Measurements from ENCODE around the gene KICS2. TPM values are rescaled to one million over a fixed set of nuclear protein-coding genes. Genes with fewer than 3 reads are reported as not detected.

Gene KICS2
- total RNA-seq (2021) (12.1 and 14.5 TPM in 2 replicates), Bru-seq, nascent RNA (percentile 75 among the genes with signal in this experiment), BruChase-seq, experiment 1, labeled RNA remaining after a 2-hour chase (percentile 69 among the genes with signal in this experiment), BruChase-seq, experiment 2, labeled RNA remaining after a 6-hour chase (percentile 65 among the genes with signal in this experiment)
- long read RNA-seq, full-length matches to known transcripts, result 9 of 16 reads
- long read RNA-seq, partial matches to known transcripts, result 0 of 16 reads
- long read RNA-seq, other reads (novel, unspliced or antisense), result 7 of 16 reads

DNA sequence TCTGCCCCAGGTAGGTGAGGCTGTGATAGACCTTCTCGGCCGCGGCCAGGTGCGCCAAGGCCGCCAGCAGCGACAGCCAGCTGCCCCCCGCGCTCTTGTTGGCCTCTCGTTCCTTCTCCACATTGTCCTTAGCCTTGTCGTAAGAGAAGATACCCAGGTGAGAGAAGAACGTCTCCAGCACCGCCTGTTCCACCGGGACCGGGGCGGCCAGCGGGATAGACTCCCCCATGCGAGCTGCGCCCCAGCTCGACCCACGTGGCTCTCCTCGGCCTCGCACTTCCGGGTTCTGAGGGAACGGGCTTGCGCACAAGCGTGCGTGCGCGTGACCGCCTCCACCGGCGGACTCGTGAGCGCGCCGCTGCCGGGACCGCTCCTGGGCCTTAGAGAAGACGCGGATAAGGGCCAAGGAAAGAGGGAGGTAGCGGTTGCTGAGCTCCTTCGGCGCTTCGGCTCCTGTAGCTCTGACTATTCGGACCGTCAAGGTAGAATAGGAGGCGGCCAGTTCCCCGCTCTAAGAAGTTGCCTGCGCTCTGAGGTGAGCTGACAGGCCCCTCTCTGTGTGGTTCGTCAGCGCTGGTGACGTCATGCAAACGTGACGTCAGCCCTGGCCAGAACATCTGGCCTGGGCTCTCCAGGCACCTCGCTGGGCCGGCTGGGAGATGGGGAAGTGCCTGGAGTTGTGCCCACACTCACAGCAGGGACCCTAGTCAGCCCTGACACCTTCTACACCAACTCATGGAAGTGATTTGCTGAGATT lies at the start of gene KICS2:
Gene KICS2 (minus strand): TSS at position 288 of the 757 bp plus-strand sequence. CDS start 59 bp downstream, at position 229.
- BruUV-seq (replicated peaks), result TSS peak; percentile 85
- intact Hi-C loops (cut with micrococcal nuclease; ENCODE audit: unreplicated experiment), result loop anchor here (1.0 to 5.0 kb wide), 2 partner anchors 135 to 182 kb away; partner anchors contain the start of gene XPOT
- POLR2A ChIA-PET (ENCODE audit: unreplicated experiment), result interaction anchor here (0.5 to 0.8 kb wide), 4 partner anchors 108 to 304 kb away, joined by 3 to 5 read pairs (median 4); no protein-coding TSS in a partner anchor

DNA sequence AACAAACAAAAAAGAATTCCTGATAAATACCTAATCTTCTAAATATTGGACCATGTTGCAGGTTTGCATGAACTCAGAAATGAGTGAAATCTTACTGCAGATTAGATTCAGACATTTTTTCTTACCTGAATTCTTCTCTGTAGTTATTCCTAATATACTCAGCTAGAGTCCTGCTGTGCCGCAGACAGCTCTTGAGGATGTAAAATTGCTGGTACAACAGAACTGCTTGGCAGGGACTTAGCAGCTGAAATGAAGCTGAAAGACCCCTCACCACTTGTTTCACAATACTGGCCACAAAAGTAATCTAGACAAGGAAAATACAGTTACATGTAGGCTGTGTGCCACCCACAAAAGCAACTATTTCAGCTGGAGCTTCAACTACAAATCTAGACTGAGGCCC lies 48.3 kb upstream of the KICS2 start:
- Histone ChIP-seq H4K20me1 (ENCODE audit: insufficient read depth) (no peaks in the 10 kb centered on the region), H3K9me2 (ENCODE audit: insufficient read depth) (no peaks in the 10 kb centered on the region), H3K4me1 (replicated peaks; ENCODE audit: insufficient read depth) (no peaks in the 10 kb centered on the region), H3F3A (ENCODE audit: insufficient read depth, low read depth) (no peaks in the 10 kb centered on the region), H3K36me3 (ENCODE audit: low read depth) (no peaks in the 10 kb centered on the region), H3K4me2 (no peak overlapping the region), H3K79me2 (ENCODE audit: low read depth) (no peaks in the 10 kb centered on the region), H3K4me3 (no peak overlapping the region), H3K27me3 (ENCODE audit: insufficient read depth, low read depth) (no peaks in the 10 kb centered on the region), H2AFZ (no peak overlapping the region), H3K27ac (no peak overlapping the region), H3K9me3 (ENCODE audit: insufficient read depth, low read depth) (no peaks in the 10 kb centered on the region)
- no TSS peak for BruUV-seq (replicated peaks)
- no peak for TF ChIP-seq EZH2 (IDR thresholded peaks at IDR 0.05; ENCODE audit: low read depth)
- TF ChIP-seq, protein P1, sequence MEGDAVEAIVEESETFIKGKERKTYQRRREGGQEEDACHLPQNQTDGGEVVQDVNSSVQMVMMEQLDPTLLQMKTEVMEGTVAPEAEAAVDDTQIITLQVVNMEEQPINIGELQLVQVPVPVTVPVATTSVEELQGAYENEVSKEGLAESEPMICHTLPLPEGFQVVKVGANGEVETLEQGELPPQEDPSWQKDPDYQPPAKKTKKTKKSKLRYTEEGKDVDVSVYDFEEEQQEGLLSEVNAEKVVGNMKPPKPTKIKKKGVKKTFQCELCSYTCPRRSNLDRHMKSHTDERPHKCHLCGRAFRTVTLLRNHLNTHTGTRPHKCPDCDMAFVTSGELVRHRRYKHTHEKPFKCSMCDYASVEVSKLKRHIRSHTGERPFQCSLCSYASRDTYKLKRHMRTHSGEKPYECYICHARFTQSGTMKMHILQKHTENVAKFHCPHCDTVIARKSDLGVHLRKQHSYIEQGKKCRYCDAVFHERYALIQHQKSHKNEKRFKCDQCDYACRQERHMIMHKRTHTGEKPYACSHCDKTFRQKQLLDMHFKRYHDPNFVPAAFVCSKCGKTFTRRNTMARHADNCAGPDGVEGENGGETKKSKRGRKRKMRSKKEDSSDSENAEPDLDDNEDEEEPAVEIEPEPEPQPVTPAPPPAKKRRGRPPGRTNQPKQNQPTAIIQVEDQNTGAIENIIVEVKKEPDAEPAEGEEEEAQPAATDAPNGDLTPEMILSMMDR (conservative IDR thresholded peaks at IDR 0.05), result no peak
- POLR2A ChIA-PET (ENCODE audit: unreplicated experiment), result interaction anchor here (0.6 kb wide), 1 partner anchor 111 kb away, joined by 6 read pairs; no protein-coding TSS in a partner anchor
- CTCF ChIA-PET, result interaction anchor here (0.6 kb wide), 1 partner anchor 514 kb away, joined by 3 read pairs; no protein-coding TSS in a partner anchor
- no peak for DNase-seq
- intact Hi-C loops (cut with micrococcal nuclease; ENCODE audit: unreplicated experiment), result no loop called here

More for the DNA sequence above, at the start of gene KICS2:
- H3K9me3 ChIP-seq (ENCODE audit: insufficient read depth, low read depth), result no peaks in the 10 kb centered on the region
- H3F3A ChIP-seq (ENCODE audit: insufficient read depth, low read depth), result no peaks in the 10 kb centered on the region
- peak within 1 kb of the TSS; percentile 88 for H2AFZ ChIP-seq
- peak within 1 kb of the TSS; percentile 73 for H3K4me3 ChIP-seq
- CTCF ChIA-PET, result interaction anchor here (1.0 kb wide), 1 partner anchor 378 kb away, joined by 3 read pairs; the partner anchor contains the start of gene SRGAP1
- H3K4me1 ChIP-seq (replicated peaks; ENCODE audit: insufficient read depth), result peaks cover 29% of the 10 kb centered on the region
- H3K4me2 ChIP-seq, result peak within 1 kb of the TSS; percentile 92
- peak; percentile 80 to 93 for DNase-seq
- peak within 1 kb of the TSS; percentile 89 for H3K27ac ChIP-seq
- no peaks in the 10 kb centered on the region for H3K36me3 ChIP-seq (ENCODE audit: low read depth)
- H3K9me2 ChIP-seq (ENCODE audit: insufficient read depth), result no peaks in the 10 kb centered on the region
- TF ChIP-seq, protein P1 (conservative IDR thresholded peaks at IDR 0.05), result no peak
- H4K20me1 ChIP-seq (ENCODE audit: insufficient read depth), result no peaks in the 10 kb centered on the region
- peaks cover 16% of the 10 kb centered on the region for H3K79me2 ChIP-seq (ENCODE audit: low read depth)
- no peaks in the 10 kb centered on the region for H3K27me3 ChIP-seq (ENCODE audit: insufficient read depth, low read depth)

DNA sequence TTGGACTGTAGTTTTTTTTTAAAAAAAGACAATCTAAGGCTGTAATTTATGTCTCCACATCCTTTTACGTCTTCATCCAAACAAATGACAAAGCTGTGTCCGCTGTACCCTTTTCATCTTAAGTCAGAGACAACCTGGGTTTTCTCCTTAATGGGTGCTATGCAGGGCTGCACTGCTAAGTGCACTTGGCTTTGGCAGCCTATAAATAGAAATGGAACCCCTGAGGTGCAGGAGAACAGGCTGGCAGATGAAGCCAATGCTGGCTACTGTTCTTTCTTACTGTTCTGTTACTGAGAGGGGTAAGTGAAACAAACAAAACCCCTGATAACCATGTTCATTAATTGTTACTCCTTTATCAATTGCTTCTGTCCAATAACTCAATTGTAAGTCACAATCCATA lies 47.1 kb upstream of the KICS2 start:
- Histone ChIP-seq H3K9me2 (ENCODE audit: insufficient read depth) (no peaks in the 10 kb centered on the region), H3K9me3 (ENCODE audit: insufficient read depth, low read depth) (no peaks in the 10 kb centered on the region), H3K36me3 (ENCODE audit: low read depth) (no peaks in the 10 kb centered on the region), H4K20me1 (ENCODE audit: insufficient read depth) (no peaks in the 10 kb centered on the region), H3K4me2 (no peak overlapping the region), H3F3A (ENCODE audit: insufficient read depth, low read depth) (no peaks in the 10 kb centered on the region), H3K4me3 (no peak overlapping the region), H3K27ac (no peak overlapping the region), H2AFZ (no peak overlapping the region), H3K79me2 (ENCODE audit: low read depth) (no peaks in the 10 kb centered on the region), H3K4me1 (replicated peaks; ENCODE audit: insufficient read depth) (no peaks in the 10 kb centered on the region), H3K27me3 (ENCODE audit: insufficient read depth, low read depth) (no peaks in the 10 kb centered on the region)
- no peak for DNase-seq
- intact Hi-C loops (cut with micrococcal nuclease; ENCODE audit: unreplicated experiment), result no loop called here
- ChIA-PET CTCF (no interaction called here), POLR2A (ENCODE audit: unreplicated experiment) (no interaction called here)
- TF ChIP-seq EZH2 (IDR thresholded peaks at IDR 0.05; ENCODE audit: low read depth), result no peak
- TF ChIP-seq, protein P1 (conservative IDR thresholded peaks at IDR 0.05), result no peak
- BruUV-seq (replicated peaks), result no TSS peak

Data from PC-9 (cell line).